ENCODE results near the gene EIF4G3.

- TF ChIP-seq POLR2A (IDR thresholded peaks at IDR 0.05) (no peak), CTCF (IDR thresholded peaks at IDR 0.05) (no peak)
These were observed 244.7 kb downstream of the EIF4G3 start for GRCh38 chr1:20931930-20932436.

Data from gastroesophageal sphincter (tissue), 3 donors.